Measurements from ENCODE around the gene GAA. TPM values are rescaled to one million over a fixed set of nuclear protein-coding genes. Genes with fewer than 3 reads are reported as not detected.

Gene GAA
- total and polyA plus RNA-seq, 12 donors: 5.6 to 170 (median 90.5) TPM

DNA sequence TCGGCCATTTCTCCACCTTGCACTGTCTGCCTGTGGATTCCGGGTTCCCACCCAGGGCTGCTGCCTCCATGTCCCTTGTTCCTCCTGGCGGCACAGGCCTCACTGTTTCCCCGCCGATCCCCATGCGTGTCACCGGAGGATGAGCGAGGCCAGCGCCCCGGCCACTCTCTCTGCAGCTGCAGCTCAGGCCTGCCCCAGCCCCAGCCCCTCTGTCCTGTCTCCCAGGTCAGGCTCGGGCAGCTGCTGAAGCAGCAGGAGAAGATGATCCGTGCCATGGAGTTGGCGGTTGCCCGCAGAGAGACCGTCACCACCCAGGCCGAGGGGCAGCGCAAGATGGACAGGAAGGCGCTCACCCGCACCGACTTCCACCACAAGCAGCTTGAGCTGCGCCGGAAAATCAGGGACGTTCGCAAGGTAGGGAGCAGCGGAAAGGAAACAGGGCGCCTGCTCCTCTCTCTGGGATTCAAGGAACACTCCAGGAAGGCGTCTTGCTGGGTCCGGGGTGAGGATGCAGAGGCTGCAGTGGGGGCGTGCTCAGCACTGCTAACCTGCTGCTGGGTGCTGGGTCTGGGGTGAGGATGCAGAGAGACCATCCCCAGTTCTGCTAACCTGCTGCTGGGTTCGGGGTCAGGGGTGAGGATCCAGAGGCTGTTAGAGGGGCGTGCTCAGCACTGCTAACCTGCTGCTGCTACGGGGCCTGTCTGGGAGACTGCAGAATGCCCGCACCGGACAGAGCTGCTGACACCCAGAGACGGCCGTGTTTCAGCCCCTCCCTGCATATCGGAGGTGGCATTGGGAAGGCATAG, 6.1 kb upstream of the GAA start:
- intact Hi-C loops (cut with DNase I): no loop called here

DNA sequence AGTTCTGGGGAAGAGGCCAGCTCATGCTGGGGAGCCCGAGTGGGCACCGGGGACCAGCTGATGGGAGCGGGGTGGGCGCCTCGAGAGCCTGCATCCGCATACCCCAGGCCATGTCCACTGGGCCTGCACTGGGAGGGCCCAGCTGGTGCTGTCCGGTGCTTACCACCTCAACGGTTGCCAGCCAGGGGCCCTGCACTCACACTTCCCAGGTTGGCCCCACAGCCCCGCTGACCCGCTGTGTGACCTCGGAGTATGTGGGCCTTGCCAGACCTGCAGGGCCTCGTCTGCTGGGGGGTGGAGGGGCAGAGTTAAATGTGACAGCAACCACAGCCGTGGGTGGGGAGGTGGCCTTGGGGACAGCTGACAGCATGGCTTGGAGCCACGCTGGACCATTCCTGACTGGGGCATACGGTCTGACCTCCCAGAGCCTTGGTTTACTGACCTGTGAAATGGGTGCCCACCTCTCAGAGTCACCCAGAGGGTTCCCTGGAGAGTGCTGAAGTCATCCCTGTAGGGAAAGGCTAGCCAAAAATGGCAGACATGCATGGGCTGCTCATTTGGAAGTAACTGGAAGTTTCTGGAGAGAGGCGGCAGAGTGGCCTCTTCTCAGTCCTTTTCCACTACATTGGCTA, 5.4 kb upstream of the GAA start:
- Histone ChIP-seq H3K36me3 (replicated peaks in 1 of 2) (no peaks in the 10 kb centered on the region), H3K27me3 (no peaks in the 10 kb centered on the region), H3K4me3 (no peak overlapping the region), H3K4me1 (replicated peaks in 1 of 2) (peaks cover 0 to 8% of the 10 kb centered on the region in 2 donors), H3K9me3 (replicated peaks in 1 of 3) (no peaks in the 10 kb centered on the region), H3K27ac (no peak overlapping the region)
- TF ChIP-seq, protein P1, sequence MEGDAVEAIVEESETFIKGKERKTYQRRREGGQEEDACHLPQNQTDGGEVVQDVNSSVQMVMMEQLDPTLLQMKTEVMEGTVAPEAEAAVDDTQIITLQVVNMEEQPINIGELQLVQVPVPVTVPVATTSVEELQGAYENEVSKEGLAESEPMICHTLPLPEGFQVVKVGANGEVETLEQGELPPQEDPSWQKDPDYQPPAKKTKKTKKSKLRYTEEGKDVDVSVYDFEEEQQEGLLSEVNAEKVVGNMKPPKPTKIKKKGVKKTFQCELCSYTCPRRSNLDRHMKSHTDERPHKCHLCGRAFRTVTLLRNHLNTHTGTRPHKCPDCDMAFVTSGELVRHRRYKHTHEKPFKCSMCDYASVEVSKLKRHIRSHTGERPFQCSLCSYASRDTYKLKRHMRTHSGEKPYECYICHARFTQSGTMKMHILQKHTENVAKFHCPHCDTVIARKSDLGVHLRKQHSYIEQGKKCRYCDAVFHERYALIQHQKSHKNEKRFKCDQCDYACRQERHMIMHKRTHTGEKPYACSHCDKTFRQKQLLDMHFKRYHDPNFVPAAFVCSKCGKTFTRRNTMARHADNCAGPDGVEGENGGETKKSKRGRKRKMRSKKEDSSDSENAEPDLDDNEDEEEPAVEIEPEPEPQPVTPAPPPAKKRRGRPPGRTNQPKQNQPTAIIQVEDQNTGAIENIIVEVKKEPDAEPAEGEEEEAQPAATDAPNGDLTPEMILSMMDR (IDR thresholded peaks at IDR 0.05): no peak
- no peak for TF ChIP-seq POLR2A (IDR thresholded peaks at IDR 0.05)
- intact Hi-C loops (cut with DNase I): no loop called here
- DNase-seq: peak in 1 of 7 donors; percentile 17
- WGBS, 4 donors: 71 to 87% (median 78%) methylated on average over 5 to 16 of the region's 16 CpGs

More for the DNA sequence above, 6.1 kb upstream of the GAA start:
- 87 to 95% (median 90%) methylated on average over 21 to 37 of the region's 37 CpGs for WGBS, 4 donors
- Histone ChIP-seq H3K27me3 (no peaks in the 10 kb centered on the region), H3K27ac (no peak overlapping the region), H3K4me1 (replicated peaks in 1 of 2) (peaks cover 0 to 1% of the 10 kb centered on the region in 2 donors), H3K9me3 (replicated peaks in 1 of 3) (no peaks in the 10 kb centered on the region), H3K4me3 (no peak overlapping the region), H3K36me3 (replicated peaks in 1 of 2) (no peaks in the 10 kb centered on the region)
- DNase-seq: peak in 1 of 7 donors; percentile 16
- TF ChIP-seq POLR2A (IDR thresholded peaks at IDR 0.05): no peak
- TF ChIP-seq, protein P1 (IDR thresholded peaks at IDR 0.05): no peak

DNA sequence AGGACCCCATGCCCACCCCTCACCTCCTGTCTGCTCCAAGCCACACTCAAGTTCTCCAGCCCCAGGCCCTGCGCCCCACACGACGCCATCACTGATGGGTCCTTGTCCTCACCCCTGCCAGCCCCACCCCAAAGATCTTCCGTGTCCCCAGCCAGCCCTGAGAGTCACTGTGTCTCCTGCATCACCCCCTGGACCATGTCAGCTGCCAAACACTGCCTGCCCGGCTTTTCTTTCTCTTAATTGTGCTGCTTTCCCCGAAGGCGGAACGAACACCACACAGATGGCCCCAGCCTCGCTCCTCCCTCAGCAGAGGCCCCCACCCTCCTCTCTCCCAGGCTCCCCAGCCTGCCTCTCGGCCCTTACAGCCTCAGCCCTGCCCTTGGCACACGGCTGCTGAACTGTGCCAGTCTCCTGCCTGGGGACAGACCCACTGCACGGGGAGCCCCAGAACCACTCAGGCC, 4.8 kb upstream of the GAA start:
- intact Hi-C loops (cut with DNase I): no loop called here
- Histone ChIP-seq H3K4me3 (no peak overlapping the region), H3K36me3 (replicated peaks in 1 of 2) (no peaks in the 10 kb centered on the region), H3K27ac (no peak overlapping the region), H3K4me1 (replicated peaks in 1 of 2) (peaks cover 0 to 10% of the 10 kb centered on the region in 2 donors), H3K27me3 (no peaks in the 10 kb centered on the region), H3K9me3 (replicated peaks in 1 of 3) (no peaks in the 10 kb centered on the region)
- DNase-seq: peak in 1 of 7 donors; percentile 16
- TF ChIP-seq, protein P1 (IDR thresholded peaks at IDR 0.05): no peak
- no peak for TF ChIP-seq POLR2A (IDR thresholded peaks at IDR 0.05)
- WGBS, 4 donors: 70 to 87% (median 80%) methylated on average over 12 of the region's 12 CpGs

DNA sequence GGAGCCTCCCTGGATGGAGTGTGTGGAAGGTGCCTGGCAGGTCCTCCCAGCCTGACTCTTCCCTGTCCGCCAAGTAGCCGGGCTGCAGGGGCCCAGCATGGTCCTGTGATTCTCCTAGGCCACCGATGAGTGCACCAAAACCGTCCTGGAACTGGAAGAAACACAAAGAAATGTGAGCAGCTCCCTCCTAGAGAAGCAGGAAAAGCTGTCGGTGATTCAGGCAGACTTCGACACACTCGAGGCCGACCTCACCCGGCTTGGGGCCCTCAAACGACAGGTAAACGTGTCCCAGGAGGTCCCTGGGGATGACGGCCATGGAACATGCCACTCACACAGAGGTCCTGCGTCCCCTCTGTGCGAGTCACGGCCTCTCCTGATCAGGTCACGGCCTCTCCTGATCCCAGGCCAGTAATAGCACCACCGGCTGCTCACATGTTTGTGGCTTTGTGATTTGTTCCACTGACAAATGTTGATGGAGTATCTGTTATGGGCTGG, 4.2 kb upstream of the GAA start:
- H3K4me1 ChIP-seq (replicated peaks in 1 of 2): peaks cover 0 to 14% of the 10 kb centered on the region in 2 donors
- WGBS, 4 donors: 83 to 94% (median 85%) methylated on average over 5 to 17 of the region's 17 CpGs
- H3K9me3 ChIP-seq (replicated peaks in 1 of 3): no peaks in the 10 kb centered on the region
- H3K36me3 ChIP-seq (replicated peaks in 1 of 2): no peaks in the 10 kb centered on the region
- intact Hi-C loops (cut with DNase I): no loop called here
- DNase-seq: no peak
- TF ChIP-seq, protein P1 (IDR thresholded peaks at IDR 0.05): no peak
- TF ChIP-seq POLR2A (IDR thresholded peaks at IDR 0.05): no peak
- H3K27ac ChIP-seq: no peak overlapping the region
- H3K27me3 ChIP-seq: no peaks in the 10 kb centered on the region
- H3K4me3 ChIP-seq: no peak overlapping the region
